GM13977 (cell line): ENCODE data around the gene SCGB1D1.

ENCODE experiments used
- DNase-seq: peaks from one replicate; pipeline ENCODE4 v3.0.0; 2012; ENCODE audit warnings: low spot score
- CTCF ChIP-seq: IDR thresholded peaks from 2 replicates; pipeline ENCODE4 v1.5.1; 2012; ENCODE audit warnings: mild to moderate bottlenecking, control low read depth; ENCODE audit not compliant: insufficient read depth; ENCODE audit errors: extremely low read depth, missing control alignments
- in situ Hi-C: fragments of 300-500 bp; cut with MboI; formaldehyde crosslinking; loops from one replicate; pipeline ENCODE4 v1.12.0; 2022; ENCODE audit warnings: low sequenced_read_pairs, low pct_unique_long_range_greater_than_20kb, mixed read lengths, inconsistent platforms; ENCODE audit not compliant: unreplicated experiment

Gene SCGB1D1

GRCh38 chr11:62149986-62150886 lies 39.8 kb upstream of the SCGB1D1 start:
- no peak for TF ChIP-seq CTCF
- DNase-seq, result no peak
- in situ Hi-C loops, result no loop called here

GRCh38 chr11:62150887-62151736 lies 38.9 kb upstream of the SCGB1D1 start:
- in situ Hi-C loops, result no loop called here

GRCh38 chr11:62151737-62152102 lies 38.3 kb upstream of the SCGB1D1 start:
- in situ Hi-C loops, result no loop called here
- DNase-seq, result no peak
- TF ChIP-seq CTCF, result no peak

More at GRCh38 chr11:62150887-62151736, 38.9 kb upstream of the SCGB1D1 start:
- no peak for TF ChIP-seq CTCF
- no peak for DNase-seq

- in situ Hi-C loops, result no loop called here
Measured at GRCh38 chr11:62152245-62153086, 37.5 kb upstream of the SCGB1D1 start.

GRCh38 chr11:62153087-62153395 lies 37.0 kb upstream of the SCGB1D1 start:
- DNase-seq, result no peak
- in situ Hi-C loops, result no loop called here
- no peak for TF ChIP-seq CTCF

More at GRCh38 chr11:62152245-62153086, 37.5 kb upstream of the SCGB1D1 start:
- DNase-seq, result no peak
- no peak for TF ChIP-seq CTCF

- TF ChIP-seq CTCF, result no peak
- in situ Hi-C loops, result no loop called here
- no peak for DNase-seq
Measured at GRCh38 chr11:62153617-62154016, 36.4 kb upstream of the SCGB1D1 start.
